ENCODE results near the gene LDLRAD4.

DNA sequence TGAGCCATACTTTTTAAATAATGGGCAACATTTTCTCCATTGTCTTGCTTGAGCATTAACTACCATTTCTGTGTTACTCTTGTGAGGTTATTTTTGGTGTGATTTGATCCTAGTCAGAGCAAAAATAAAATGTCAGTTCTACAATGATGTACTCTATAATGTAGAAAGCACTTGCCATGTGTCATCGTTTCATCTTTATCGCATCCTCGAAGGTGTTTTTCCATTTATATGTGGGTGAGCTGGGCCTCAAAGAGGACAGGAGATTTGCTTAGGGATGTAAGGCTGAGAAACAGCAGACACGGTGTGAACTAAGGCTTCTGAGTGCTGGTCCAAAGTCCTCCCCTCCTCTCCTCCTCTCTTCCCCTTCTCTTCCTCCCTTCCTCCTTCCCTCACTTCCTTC is 308.0 kb downstream of the LDLRAD4 start:
- TF ChIP-seq, protein P1, sequence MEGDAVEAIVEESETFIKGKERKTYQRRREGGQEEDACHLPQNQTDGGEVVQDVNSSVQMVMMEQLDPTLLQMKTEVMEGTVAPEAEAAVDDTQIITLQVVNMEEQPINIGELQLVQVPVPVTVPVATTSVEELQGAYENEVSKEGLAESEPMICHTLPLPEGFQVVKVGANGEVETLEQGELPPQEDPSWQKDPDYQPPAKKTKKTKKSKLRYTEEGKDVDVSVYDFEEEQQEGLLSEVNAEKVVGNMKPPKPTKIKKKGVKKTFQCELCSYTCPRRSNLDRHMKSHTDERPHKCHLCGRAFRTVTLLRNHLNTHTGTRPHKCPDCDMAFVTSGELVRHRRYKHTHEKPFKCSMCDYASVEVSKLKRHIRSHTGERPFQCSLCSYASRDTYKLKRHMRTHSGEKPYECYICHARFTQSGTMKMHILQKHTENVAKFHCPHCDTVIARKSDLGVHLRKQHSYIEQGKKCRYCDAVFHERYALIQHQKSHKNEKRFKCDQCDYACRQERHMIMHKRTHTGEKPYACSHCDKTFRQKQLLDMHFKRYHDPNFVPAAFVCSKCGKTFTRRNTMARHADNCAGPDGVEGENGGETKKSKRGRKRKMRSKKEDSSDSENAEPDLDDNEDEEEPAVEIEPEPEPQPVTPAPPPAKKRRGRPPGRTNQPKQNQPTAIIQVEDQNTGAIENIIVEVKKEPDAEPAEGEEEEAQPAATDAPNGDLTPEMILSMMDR (conservative IDR thresholded peaks at IDR 0.05; ENCODE audit: low read depth in 2 of 2): no peak
- TF ChIP-seq POLR2AphosphoS5 (IDR thresholded peaks at IDR 0.05; ENCODE audit: low read depth): no peak
- no peak for TF ChIP-seq EZH2 (IDR thresholded peaks at IDR 0.05; ENCODE audit: low read depth, unreplicated experiment)
- no peak for TF ChIP-seq CREB1 (CRISPR knock-in tag; IDR thresholded peaks at IDR 0.05; ENCODE audit: low read depth)
- TF ChIP-seq, protein P2, sequence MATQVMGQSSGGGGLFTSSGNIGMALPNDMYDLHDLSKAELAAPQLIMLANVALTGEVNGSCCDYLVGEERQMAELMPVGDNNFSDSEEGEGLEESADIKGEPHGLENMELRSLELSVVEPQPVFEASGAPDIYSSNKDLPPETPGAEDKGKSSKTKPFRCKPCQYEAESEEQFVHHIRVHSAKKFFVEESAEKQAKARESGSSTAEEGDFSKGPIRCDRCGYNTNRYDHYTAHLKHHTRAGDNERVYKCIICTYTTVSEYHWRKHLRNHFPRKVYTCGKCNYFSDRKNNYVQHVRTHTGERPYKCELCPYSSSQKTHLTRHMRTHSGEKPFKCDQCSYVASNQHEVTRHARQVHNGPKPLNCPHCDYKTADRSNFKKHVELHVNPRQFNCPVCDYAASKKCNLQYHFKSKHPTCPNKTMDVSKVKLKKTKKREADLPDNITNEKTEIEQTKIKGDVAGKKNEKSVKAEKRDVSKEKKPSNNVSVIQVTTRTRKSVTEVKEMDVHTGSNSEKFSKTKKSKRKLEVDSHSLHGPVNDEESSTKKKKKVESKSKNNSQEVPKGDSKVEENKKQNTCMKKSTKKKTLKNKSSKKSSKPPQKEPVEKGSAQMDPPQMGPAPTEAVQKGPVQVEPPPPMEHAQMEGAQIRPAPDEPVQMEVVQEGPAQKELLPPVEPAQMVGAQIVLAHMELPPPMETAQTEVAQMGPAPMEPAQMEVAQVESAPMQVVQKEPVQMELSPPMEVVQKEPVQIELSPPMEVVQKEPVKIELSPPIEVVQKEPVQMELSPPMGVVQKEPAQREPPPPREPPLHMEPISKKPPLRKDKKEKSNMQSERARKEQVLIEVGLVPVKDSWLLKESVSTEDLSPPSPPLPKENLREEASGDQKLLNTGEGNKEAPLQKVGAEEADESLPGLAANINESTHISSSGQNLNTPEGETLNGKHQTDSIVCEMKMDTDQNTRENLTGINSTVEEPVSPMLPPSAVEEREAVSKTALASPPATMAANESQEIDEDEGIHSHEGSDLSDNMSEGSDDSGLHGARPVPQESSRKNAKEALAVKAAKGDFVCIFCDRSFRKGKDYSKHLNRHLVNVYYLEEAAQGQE (IDR thresholded peaks at IDR 0.05; ENCODE audit: unreplicated experiment): no peak
- no peak for TF ChIP-seq JUNB (IDR thresholded peaks at IDR 0.05; ENCODE audit: unreplicated experiment)

Measured in GM23338 (cell line).